Glutamatergic neuron (in vitro differentiated cells): Measurements from ENCODE around the gene ACTR3C. TPM values are rescaled to one million over a fixed set of nuclear protein-coding genes. Genes with fewer than 3 reads are reported as not detected.
"Not testable (repeated sequence)": the region's sequence is repeated elsewhere in the genome, so short reads cannot be mapped to it uniquely, and the experiment has no call there.

ENCODE experiments used
- DNase-seq: peaks from one replicate; pipeline ENCODE4 v3.0.0; 2022
- H3K27ac Mint-ChIP-seq: one replicate; pipeline ENCODE4 v1.8.0; 2020; ENCODE audit warnings: mild to moderate bottlenecking, mixed read lengths, inconsistent platforms; ENCODE audit not compliant: unreplicated experiment
- H3K27me3 Mint-ChIP-seq: one replicate; pipeline ENCODE4 v1.8.0; 2020; ENCODE audit warnings: mild to moderate bottlenecking, moderate library complexity, mixed read lengths, inconsistent platforms; ENCODE audit not compliant: unreplicated experiment
- H3K36me3 Mint-ChIP-seq: one replicate; pipeline ENCODE4 v1.8.0; 2020; ENCODE audit warnings: mild to moderate bottlenecking, mixed read lengths, inconsistent platforms; ENCODE audit not compliant: unreplicated experiment
- H3K4me1 Mint-ChIP-seq: one replicate; pipeline ENCODE4 v1.8.0; 2020; ENCODE audit warnings: mild to moderate bottlenecking, low read depth, mixed read lengths, inconsistent platforms; ENCODE audit not compliant: unreplicated experiment
- H3K4me3 Mint-ChIP-seq: one replicate; pipeline ENCODE4 v1.8.0; 2020; ENCODE audit warnings: mild to moderate bottlenecking, mixed read lengths, inconsistent platforms; ENCODE audit not compliant: unreplicated experiment
- H3K9me3 Mint-ChIP-seq: one replicate; pipeline ENCODE4 v1.8.0; 2020; ENCODE audit warnings: mild to moderate bottlenecking, moderate library complexity, mixed read lengths, inconsistent platforms; ENCODE audit not compliant: unreplicated experiment
- total RNA-seq: library from RNA; stranded (reverse); fragmentation: NEBNext Ultra II Directional; extraction: Animal tissue kit (Norgen Biotek cat#: 25700); gene quantifications from one replicate; pipeline ENCODE4 v1.2.1, GENCODE V29; 2021; ENCODE audit not compliant: unreplicated experiment
- TF ChIP-seq, protein P1 (sequence below): fragments of 200-600 bp; sonication (generic); IDR thresholded peaks from one replicate; pipeline ENCODE4 v1.5.0; 2021; ENCODE audit not compliant: partially characterized antibody, unreplicated experiment

ACTR3C gene
- total RNA-seq, 1 donor from 2014 or later = not detected

GRCh38 chr7:150295027-150295426 lies 28.3 kb downstream of the ACTR3C start:
- not testable (repeated sequence) for H3K9me3 Mint-ChIP-seq

DNA sequence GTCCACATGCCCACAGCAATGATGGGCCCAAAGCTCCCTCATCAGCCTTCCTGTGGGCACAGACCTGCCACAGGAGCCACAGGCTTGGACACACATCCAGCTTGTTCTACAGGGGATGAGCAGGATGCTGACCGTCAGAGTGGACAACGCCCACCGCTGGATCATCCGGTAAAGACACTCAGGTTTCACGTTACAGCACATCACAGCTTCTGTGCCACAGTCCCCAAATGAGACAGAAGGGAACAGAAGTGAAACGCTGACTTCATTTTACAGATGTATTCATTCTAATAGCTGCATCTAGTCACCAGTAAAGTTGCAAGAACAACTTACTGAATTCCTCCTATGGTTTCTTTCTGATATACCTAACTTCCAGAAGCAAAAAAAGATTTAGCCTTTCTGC lies 33.0 kb downstream of the ACTR3C start:
- H3K27me3 Mint-ChIP-seq, H3K4me1 Mint-ChIP-seq, H3K27ac Mint-ChIP-seq, H3K36me3 Mint-ChIP-seq, DNase-seq, H3K4me3 Mint-ChIP-seq, H3K9me3 Mint-ChIP-seq: not testable (repeated sequence)

More at GRCh38 chr7:150295027-150295426, 28.3 kb downstream of the ACTR3C start:
- not testable (repeated sequence) for DNase-seq, H3K4me3 Mint-ChIP-seq, H3K36me3 Mint-ChIP-seq, H3K27me3 Mint-ChIP-seq, H3K4me1 Mint-ChIP-seq, H3K27ac Mint-ChIP-seq

- not testable (repeated sequence) for H3K9me3 Mint-ChIP-seq, H3K27me3 Mint-ChIP-seq, H3K27ac Mint-ChIP-seq, H3K4me1 Mint-ChIP-seq, DNase-seq, H3K36me3 Mint-ChIP-seq
- peak overlapping the region; percentile 15 for H3K4me3 Mint-ChIP-seq
Measured at GRCh38 chr7:150288816-150289215, 34.5 kb downstream of the ACTR3C start.

GRCh38 chr7:150287815-150288214 lies 35.5 kb downstream of the ACTR3C start:
- H3K27ac Mint-ChIP-seq, H3K9me3 Mint-ChIP-seq, H3K4me3 Mint-ChIP-seq, DNase-seq, H3K36me3 Mint-ChIP-seq, H3K27me3 Mint-ChIP-seq, H3K4me1 Mint-ChIP-seq: not testable (repeated sequence)

DNA sequence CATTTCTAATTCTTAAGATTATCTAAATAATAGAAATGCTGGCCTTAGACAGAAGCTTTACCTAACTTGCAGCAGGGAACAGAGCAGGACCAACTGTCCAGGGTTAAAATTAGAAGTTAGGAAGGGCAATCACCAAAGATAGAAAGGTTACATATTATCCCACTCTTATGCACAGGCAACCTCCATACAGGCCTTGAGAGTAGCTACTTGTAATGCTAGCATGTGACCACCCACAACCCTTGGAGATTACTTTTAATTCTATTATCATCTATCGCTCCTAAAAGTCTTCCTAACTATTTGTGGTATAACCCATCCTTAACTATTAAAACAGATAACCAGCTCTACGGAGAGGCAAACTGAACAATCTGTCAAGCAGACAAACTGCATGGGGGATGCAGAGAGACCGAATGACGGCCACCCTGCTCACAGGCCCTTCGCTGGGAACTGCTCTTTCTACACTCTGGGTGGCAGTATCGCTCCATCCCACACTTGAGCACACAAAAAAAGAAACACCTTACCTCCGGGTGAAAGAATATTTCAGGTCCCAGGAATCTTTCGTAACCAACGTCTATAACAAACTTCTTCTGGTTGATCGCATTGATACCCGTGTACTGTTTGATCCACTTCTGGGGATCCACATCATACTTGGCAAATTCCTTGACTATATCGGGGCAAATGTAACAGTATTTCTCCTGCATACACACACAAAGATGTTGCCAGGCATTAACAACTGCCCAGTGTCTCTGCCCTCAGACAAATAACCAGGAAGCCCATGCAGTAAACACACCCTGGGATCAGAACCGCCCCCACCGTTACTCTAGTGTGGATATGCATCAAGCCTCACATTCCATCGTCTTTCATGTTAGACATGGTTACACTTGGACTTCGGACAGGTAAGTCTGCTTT lies 37.2 kb downstream of the ACTR3C start:
- H3K27me3 Mint-ChIP-seq, DNase-seq: not testable (repeated sequence)

GRCh38 chr7:150283608-150284007 lies 39.7 kb downstream of the ACTR3C start:
- not testable (repeated sequence) for DNase-seq, H3K9me3 Mint-ChIP-seq, H3K4me1 Mint-ChIP-seq, H3K27me3 Mint-ChIP-seq, H3K4me3 Mint-ChIP-seq, H3K27ac Mint-ChIP-seq, H3K36me3 Mint-ChIP-seq

More for the DNA sequence above, 37.2 kb downstream of the ACTR3C start:
- H3K9me3 Mint-ChIP-seq, H3K4me3 Mint-ChIP-seq, H3K36me3 Mint-ChIP-seq, H3K27ac Mint-ChIP-seq, H3K4me1 Mint-ChIP-seq: not testable (repeated sequence)
- TF ChIP-seq, protein P1, sequence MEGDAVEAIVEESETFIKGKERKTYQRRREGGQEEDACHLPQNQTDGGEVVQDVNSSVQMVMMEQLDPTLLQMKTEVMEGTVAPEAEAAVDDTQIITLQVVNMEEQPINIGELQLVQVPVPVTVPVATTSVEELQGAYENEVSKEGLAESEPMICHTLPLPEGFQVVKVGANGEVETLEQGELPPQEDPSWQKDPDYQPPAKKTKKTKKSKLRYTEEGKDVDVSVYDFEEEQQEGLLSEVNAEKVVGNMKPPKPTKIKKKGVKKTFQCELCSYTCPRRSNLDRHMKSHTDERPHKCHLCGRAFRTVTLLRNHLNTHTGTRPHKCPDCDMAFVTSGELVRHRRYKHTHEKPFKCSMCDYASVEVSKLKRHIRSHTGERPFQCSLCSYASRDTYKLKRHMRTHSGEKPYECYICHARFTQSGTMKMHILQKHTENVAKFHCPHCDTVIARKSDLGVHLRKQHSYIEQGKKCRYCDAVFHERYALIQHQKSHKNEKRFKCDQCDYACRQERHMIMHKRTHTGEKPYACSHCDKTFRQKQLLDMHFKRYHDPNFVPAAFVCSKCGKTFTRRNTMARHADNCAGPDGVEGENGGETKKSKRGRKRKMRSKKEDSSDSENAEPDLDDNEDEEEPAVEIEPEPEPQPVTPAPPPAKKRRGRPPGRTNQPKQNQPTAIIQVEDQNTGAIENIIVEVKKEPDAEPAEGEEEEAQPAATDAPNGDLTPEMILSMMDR = peak; percentile 32

DNA sequence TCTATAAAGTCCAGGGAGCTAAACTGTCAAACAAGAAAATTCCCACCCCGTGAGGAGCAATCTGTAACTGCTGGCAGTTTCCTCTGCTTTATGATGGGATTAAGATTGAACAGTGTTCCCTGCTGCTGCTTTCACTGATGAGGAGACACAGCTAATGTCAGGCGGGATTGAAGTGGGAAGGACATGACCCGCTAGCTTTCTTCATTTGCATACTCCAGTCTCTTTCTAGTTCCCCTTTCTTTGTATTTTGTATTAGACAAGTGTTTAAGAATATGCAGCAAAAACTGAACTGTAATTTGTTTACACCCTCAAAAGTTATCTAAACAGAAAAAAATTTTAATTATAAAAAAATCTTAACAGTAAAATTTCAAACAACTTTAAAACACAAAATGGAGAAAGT lies 40.2 kb downstream of the ACTR3C start:
- not testable (repeated sequence) for H3K36me3 Mint-ChIP-seq, H3K27ac Mint-ChIP-seq, H3K4me1 Mint-ChIP-seq, H3K27me3 Mint-ChIP-seq, H3K4me3 Mint-ChIP-seq, DNase-seq, H3K9me3 Mint-ChIP-seq

GRCh38 chr7:150281681-150282403 lies 41.5 kb downstream of the ACTR3C start:
- H3K27me3 Mint-ChIP-seq, H3K9me3 Mint-ChIP-seq, H3K36me3 Mint-ChIP-seq, H3K4me1 Mint-ChIP-seq, H3K27ac Mint-ChIP-seq, DNase-seq, H3K4me3 Mint-ChIP-seq: not testable (repeated sequence)

GRCh38 chr7:150278383-150278782 lies 45.0 kb downstream of the ACTR3C start:
- not testable (repeated sequence) for H3K4me3 Mint-ChIP-seq, H3K9me3 Mint-ChIP-seq, H3K27ac Mint-ChIP-seq, H3K4me1 Mint-ChIP-seq, H3K36me3 Mint-ChIP-seq, DNase-seq, H3K27me3 Mint-ChIP-seq
